SK-N-MC (cell line): ENCODE measurements around the gene TTC16.

Experiments used
- EZH2 ChIP-seq: fragments of 200-600 bp; sonication (generic); IDR thresholded peaks from one replicate; pipeline ENCODE4 v1.6.1; 2017; ENCODE audit warnings: antibody characterized with exemption
- POLR2AphosphoS5 ChIP-seq: IDR thresholded peaks from 2 replicates; pipeline ENCODE4 v1.6.1; 2012; ENCODE audit warnings: mild to moderate bottlenecking, low read depth, low read length, borderline replicate concordance

DNA sequence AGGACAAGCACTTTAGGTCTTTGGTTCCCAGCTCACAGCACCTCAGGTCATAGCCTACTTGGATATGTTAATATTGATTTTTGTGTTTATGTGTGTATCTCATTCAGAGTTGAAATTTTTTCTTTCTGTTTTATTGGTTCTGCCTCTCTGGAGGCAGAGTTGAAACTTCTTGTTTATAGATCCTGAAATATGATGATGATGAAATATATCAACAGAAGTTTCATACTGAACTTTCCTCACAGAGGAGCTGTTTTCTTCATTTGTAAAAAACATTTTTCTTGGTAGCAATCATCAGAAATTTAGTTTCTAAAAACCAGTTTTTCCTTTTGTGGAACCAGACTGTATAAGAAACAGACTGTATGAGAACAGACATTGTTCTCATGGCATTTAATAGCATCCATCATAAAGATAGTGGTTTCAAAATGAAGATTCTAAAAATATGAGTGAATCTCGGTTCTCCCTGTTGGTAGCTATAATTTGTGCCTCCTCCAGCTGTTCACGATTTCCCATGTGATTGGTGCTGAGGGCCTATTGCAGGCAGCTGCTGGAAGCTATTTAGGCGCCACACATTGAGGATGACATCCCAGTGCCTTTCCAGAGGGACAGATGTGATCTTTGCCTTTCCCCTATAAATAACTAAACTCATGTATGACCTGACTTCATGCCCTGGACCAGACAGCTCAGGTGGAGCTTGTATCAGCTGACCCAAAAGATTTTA lies 48.6 kb upstream of the TTC16 start:
- TF ChIP-seq EZH2 (no peak), POLR2AphosphoS5 (no peak)
